NCI-H345 treated with DMSO at 0.1 percent for 48 hours (cell line): ENCODE measurements around the gene METRNL.
A peak's percentile ranks its signal among the peaks of the same experiment; 100 is the strongest.
"Not testable (repeated sequence)": the region's sequence is repeated elsewhere in the genome, so short reads cannot be mapped to it uniquely, and the experiment has no call there.

Experiments
- DNase-seq: peaks from one replicate; lab custom pipeline; 2025; ENCODE audit not compliant: unreplicated experiment; lab: John Stamatoyannopoulos, UW

Gene METRNL

GRCh38 chr17:83051396-83052240 is 27.8 kb upstream of the METRNL start:
- peak; percentile 98 for DNase-seq

- DNase-seq, result no peak
These were observed 27.2 kb upstream of the METRNL start for GRCh38 chr17:83052241-83052564.

GRCh38 chr17:83053021-83053681 is 26.3 kb upstream of the METRNL start:
- no peak for DNase-seq

GRCh38 chr17:83053739-83054451 is 25.5 kb upstream of the METRNL start:
- no peak for DNase-seq

- DNase-seq, result no peak
These were observed 24.8 kb upstream of the METRNL start for GRCh38 chr17:83054518-83055125.

GRCh38 chr17:83055176-83055575 is 24.2 kb upstream of the METRNL start:
- DNase-seq, result not testable (repeated sequence)

GRCh38 chr17:83055911-83056582 is 23.4 kb upstream of the METRNL start:
- DNase-seq, result no peak

GRCh38 chr17:83056583-83057396 is 22.6 kb upstream of the METRNL start:
- DNase-seq, result no peak

- no peak for DNase-seq
These were observed 22.0 kb upstream of the METRNL start for GRCh38 chr17:83057397-83057761.

GRCh38 chr17:83057793-83058265 is 21.6 kb upstream of the METRNL start:
- no peak for DNase-seq

- no peak for DNase-seq
These were observed 21.1 kb upstream of the METRNL start for GRCh38 chr17:83058266-83058798.

GRCh38 chr17:83061586-83061985 is 17.8 kb upstream of the METRNL start:
- no peak for DNase-seq

- DNase-seq, result no peak
These were observed 17.2 kb upstream of the METRNL start for GRCh38 chr17:83062011-83062817.

- no peak for DNase-seq
These were observed 16.4 kb upstream of the METRNL start for GRCh38 chr17:83062818-83063671.

GRCh38 chr17:83064021-83064731 is 15.2 kb upstream of the METRNL start:
- no peak for DNase-seq

GRCh38 chr17:83064732-83065659 is 14.4 kb upstream of the METRNL start:
- no peak for DNase-seq
